ENCODE measurements around the gene CD4.
A peak's percentile ranks its signal among the peaks of the same experiment; 100 is the strongest.

Gene CD4

DNA sequence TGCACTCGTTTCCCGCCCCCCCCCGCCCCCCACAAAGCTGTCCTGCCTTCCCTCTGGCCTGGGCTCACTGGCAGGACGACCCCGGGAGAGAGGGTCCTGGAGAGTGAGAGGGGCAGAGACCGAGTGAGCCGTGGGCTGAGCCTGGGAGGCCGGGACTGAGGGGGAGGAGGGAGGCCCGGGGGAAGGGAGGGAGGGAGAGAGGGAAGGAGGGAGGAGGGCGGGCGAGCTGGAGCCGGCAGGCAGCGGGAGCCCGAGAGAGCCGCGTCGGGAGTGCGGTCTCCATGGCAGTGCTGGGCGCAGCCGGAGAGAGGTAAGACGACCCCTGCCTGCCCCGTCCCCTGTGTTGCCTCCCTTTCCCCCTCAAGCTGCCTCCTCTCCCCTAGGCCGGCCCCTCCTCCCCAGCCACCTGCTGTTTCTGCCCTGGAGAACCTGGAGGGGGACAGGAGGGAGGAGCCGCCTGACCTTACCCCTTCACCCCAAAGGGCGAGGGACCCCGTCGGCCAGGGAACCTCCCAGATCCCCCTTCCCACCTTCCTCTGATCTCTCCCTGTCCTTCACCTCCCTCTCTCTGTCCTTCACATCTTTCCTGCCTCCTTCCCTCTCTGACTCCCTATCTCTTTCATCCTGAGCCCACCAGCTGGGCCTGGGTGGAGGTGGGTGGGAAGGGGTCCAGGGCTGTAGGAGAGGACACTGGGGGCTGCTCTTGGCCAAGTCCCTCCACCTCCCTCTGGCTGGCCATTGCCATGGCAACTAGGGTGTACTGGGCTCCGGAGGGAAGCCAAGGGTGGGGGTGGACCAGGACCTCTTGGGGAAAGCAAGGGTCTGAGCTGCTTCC is 32.5 kb downstream of the CD4 start, which contains the start of gene GPR162:
Gene GPR162, plus strand, starts transcription at position 231 of the 835 bp plus-strand sequence. CDS start 2,078 bp downstream, outside the sequence.
- peak within 1 kb of the TSS; percentile 78 for H3K4me3 ChIP-seq
- TF ChIP-seq, protein P1, sequence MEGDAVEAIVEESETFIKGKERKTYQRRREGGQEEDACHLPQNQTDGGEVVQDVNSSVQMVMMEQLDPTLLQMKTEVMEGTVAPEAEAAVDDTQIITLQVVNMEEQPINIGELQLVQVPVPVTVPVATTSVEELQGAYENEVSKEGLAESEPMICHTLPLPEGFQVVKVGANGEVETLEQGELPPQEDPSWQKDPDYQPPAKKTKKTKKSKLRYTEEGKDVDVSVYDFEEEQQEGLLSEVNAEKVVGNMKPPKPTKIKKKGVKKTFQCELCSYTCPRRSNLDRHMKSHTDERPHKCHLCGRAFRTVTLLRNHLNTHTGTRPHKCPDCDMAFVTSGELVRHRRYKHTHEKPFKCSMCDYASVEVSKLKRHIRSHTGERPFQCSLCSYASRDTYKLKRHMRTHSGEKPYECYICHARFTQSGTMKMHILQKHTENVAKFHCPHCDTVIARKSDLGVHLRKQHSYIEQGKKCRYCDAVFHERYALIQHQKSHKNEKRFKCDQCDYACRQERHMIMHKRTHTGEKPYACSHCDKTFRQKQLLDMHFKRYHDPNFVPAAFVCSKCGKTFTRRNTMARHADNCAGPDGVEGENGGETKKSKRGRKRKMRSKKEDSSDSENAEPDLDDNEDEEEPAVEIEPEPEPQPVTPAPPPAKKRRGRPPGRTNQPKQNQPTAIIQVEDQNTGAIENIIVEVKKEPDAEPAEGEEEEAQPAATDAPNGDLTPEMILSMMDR (IDR thresholded peaks at IDR 0.05), result no peak
- no peak for DNase-seq (ENCODE audit: low spot score)
- peak within 1 kb of the TSS in 1 of 2 donors; percentile 77 for H3K27ac ChIP-seq

DNA sequence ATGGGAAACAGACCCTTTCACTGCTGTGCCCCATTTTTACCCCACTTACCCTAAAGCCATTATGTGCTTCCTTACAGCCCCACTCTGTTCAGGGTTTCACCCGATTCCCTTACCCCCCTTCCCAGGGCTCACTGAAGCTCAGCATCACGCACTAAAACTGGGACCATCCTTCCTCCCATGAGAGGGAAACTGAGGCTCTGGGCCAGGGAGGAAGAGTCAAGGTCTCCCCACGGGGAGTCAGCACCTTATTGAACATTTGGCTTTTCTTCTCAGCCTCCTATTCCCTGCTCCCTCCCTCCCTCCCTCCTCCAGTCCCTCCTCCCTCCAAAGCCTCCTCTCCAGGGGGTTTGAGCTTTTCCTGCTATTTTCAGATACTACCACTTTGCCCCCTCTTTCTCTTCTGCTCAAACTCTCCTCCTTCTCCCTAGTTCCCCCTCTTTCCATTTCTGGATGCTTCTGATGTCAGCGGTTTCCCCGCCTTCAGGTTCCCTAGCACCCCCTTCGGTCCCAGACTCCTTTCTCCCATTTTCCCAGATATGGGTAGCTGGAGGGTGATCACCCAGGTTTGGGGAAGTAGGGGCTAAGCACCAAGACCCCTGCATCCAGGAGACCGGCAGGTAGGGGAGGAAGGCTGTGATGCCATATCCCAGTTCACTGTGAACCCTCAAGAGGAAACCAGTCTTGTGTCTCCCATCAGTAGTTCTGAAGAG is 33.3 kb downstream of the CD4 start:
- H3K4me3 ChIP-seq, result peak overlapping the region; percentile 78
- H3K27ac ChIP-seq, result no peak overlapping the region
- DNase-seq (ENCODE audit: low spot score), result no peak
- TF ChIP-seq, protein P1 (IDR thresholded peaks at IDR 0.05), result no peak

DNA sequence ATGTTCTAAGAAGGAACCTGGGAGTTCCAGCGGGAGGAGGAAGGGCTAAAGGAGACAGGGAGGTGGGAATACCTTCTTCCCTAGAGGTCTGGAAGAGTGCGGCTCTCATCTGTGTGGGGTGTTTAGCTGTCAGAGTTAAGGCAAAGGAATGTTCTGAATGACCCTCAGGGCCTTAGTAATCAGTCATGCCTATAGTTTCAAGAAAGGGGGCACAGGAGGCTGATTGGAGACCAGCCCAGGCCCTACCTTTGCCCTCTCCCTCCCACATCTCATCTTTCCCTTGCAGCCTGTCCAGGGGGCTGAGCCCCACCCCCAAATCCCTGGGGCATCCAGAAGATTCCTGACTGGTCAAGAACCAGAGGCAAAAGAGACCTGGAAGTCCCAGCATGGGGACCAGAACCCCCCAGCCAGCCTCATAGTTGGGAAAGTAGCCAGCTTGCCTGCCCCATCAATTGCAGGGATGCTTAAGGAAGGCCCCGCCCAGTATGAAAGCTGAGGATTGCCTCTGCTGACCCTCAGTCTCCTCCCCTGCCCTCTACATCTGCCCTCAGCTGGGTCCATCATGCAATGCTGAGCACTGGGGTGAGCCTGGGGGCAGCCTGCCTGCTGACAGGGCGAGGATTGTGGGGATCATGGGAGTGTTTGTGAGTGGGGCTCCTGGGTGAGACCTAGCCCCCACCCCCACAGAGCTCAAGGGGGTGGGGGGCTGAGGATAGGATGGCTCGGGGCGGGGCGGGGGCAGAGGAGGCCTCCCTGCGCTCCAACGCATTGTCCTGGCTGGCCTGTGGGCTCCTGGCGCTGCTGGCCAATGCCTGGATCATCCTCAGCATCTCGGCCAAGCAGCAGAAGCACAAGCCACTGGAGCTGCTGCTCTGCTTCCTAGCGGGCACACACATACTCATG is 34.1 kb downstream of the CD4 start:
- DNase-seq (ENCODE audit: low spot score), result no peak
- Histone ChIP-seq H3K27ac (no peak overlapping the region), H3K4me3 (no peak overlapping the region)
- TF ChIP-seq, protein P1 (IDR thresholded peaks at IDR 0.05), result no peak

DNA sequence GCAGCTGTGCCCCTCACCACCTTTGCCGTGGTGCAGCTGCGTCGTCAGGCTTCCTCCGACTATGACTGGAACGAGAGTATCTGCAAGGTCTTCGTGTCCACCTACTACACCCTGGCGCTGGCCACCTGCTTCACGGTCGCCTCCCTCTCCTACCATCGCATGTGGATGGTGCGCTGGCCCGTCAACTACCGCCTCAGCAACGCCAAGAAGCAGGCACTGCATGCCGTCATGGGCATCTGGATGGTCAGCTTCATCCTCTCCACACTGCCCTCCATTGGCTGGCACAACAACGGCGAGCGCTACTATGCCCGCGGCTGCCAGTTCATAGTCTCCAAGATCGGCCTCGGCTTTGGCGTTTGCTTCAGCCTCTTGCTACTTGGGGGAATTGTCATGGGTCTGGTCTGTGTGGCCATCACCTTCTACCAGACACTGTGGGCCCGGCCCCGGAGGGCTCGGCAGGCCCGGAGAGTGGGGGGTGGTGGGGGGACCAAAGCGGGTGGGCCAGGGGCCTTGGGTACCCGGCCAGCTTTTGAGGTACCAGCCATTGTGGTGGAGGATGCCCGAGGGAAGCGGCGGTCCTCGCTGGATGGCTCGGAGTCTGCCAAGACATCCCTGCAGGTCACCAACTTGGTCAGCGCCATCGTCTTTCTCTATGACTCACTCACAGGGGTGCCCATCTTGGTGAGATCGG is 34.9 kb downstream of the CD4 start:
- Histone ChIP-seq H3K27ac (no peak overlapping the region), H3K4me3 (no peak overlapping the region)
- TF ChIP-seq, protein P1 (IDR thresholded peaks at IDR 0.05), result no peak
- DNase-seq (ENCODE audit: low spot score), result no peak

DNA sequence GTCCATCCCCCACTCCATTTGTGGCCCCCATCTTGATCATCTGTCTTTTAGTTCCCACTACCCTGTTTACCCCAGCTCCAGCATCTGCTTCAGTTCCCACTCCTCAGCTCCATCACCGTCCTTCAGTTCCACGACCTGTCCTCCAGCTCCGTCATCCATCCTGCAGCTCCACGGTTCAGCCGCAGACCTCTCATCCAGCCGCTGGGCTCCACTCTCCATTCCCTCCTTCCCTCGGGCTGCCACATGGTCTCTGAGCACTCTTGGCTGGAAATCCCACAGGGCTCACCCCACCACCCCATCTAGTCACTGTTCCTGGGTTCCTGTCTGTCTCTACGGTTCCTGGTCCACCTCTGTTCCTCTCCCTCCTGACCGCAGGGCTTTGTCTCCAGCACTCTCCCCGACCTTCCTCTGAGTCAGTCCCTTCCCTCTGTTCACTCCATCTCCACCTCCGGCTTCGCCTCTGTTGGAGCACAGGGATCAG is 35.6 kb downstream of the CD4 start:
- H3K27ac ChIP-seq, result no peak overlapping the region
- peak overlapping the region; percentile 54 for H3K4me3 ChIP-seq

More for the DNA sequence above, 35.6 kb downstream of the CD4 start:
- no peak for DNase-seq (ENCODE audit: low spot score)
- TF ChIP-seq, protein P1 (IDR thresholded peaks at IDR 0.05), result no peak
